Vagina (tissue), 2 donors: ENCODE measurements around the gene CAPRIN1. TPM values are rescaled to one million over a fixed set of nuclear protein-coding genes. Genes with fewer than 3 reads are reported as not detected.

Experiments used
- DNase-seq, 2 donors: peaks; one replicate each; pipeline ENCODE4 v3.0.0-alpha.2; 2017; ENCODE audit errors: extremely low spot score in 2 of 2
- H3K27ac ChIP-seq: fragments of 200-600 bp; sonication (generic); one replicate; pipeline ENCODE4 v1.5.1; 2019
- H3K27me3 ChIP-seq: fragments of 200-600 bp; sonication (generic); one replicate; pipeline ENCODE4 v1.5.1; 2019
- H3K36me3 ChIP-seq, 2 donors: fragments of 200-600 bp; sonication (generic); one replicate each; pipeline ENCODE4 v1.5.1; 2017 to 2019
- H3K4me1 ChIP-seq: fragments of 200-600 bp; sonication (generic); one replicate; pipeline ENCODE4 v1.5.1; 2019
- H3K4me3 ChIP-seq, 2 donors: fragments of 200-600 bp; sonication (generic); 1 replicate in 1 of 2; 2 replicates in 1 of 2; pipeline ENCODE4 v1.5.1; 2016 to 2019
- H3K9me3 ChIP-seq: fragments of 200-600 bp; sonication (generic); one replicate; pipeline ENCODE4 v1.5.1; 2019
- POLR2A ChIP-seq, 2 donors: fragments of 450-650 bp; IDR thresholded peaks; one replicate each; pipeline ENCODE4 v1.6.1; 2017; ENCODE audit warnings: antibody characterized with exemption in 2 of 2, mild to moderate bottlenecking in 2 of 2, moderate library complexity in 2 of 2
- POLR2AphosphoS5 ChIP-seq, 2 donors: sonication (generic); formaldehyde crosslinking; IDR thresholded peaks; one replicate each; pipeline ENCODE4 v1.9.0; 2017; ENCODE audit warnings: antibody characterized with exemption in 2 of 2, mild to moderate bottlenecking in 2 of 2, low read depth in 1 of 2; ENCODE audit not compliant: insufficient read depth in 1 of 2
- intact Hi-C: fragments of 100-400 bp; cut with DNase I; formaldehyde crosslinking; loops from one replicate; pipeline ENCODE4 v1.15.1; 2023
- total RNA-seq: library from RNA; depleted of rRNA; stranded (reverse); fragments of >200 nt; gene quantifications from one replicate; pipeline ENCODE4 v1.2.3, GENCODE V29; 2016
- TF ChIP-seq, protein P1 (sequence below), 3 experiments: fragments of 450-650 bp in 2 of 3; fragments of 200-600 bp in 1 of 3; sonication (generic) in 1 of 3; IDR thresholded peaks; one replicate each; pipeline ENCODE4 v1.5.1; 2017 to 2019; ENCODE audit warnings: antibody characterized with exemption in 3 of 3, mild to moderate bottlenecking in 2 of 3, moderate library complexity in 2 of 3

The CAPRIN1 gene
- total RNA-seq, 1 donor from 2014 or later: 123 TPM

DNA sequence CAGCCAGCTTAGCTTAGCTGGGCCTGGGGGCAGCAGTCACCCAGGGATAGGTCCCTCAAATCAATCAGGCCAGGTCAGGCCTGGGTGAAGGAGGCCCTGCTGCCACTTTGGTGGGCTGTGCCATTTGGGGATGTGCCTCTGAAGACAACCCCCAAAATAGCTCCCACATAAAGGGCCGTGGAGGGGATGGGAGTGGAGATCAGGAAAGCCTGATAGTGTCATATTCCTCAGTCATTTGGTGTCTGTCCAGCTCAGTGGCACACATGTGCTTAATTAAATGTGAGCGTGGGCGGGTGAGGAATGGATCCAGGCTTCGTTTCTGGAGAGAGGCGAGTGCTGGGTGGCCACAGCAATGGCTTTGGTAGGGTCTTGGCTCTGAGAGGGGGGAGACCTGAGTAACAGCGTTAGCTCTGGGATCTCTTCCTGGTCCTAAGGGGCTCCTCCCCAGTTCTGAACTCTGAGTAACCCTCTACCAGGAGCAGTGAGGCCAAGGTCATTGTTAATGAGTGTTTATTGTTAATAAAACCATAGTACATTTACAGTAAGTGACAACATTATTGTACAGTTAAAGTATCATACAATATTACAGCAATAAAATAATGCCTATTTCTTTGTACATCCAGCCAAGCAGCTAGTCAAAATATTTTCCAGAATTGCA is 99.1 kb downstream of the CAPRIN1 start:
- H3K27ac ChIP-seq: no peak overlapping the region
- peaks cover 0 to 32% of the 10 kb centered on the region in 2 donors for H3K36me3 ChIP-seq

More for the DNA sequence above, 99.1 kb downstream of the CAPRIN1 start:
- no peak for TF ChIP-seq POLR2A (IDR thresholded peaks at IDR 0.05)
- TF ChIP-seq, protein P1, sequence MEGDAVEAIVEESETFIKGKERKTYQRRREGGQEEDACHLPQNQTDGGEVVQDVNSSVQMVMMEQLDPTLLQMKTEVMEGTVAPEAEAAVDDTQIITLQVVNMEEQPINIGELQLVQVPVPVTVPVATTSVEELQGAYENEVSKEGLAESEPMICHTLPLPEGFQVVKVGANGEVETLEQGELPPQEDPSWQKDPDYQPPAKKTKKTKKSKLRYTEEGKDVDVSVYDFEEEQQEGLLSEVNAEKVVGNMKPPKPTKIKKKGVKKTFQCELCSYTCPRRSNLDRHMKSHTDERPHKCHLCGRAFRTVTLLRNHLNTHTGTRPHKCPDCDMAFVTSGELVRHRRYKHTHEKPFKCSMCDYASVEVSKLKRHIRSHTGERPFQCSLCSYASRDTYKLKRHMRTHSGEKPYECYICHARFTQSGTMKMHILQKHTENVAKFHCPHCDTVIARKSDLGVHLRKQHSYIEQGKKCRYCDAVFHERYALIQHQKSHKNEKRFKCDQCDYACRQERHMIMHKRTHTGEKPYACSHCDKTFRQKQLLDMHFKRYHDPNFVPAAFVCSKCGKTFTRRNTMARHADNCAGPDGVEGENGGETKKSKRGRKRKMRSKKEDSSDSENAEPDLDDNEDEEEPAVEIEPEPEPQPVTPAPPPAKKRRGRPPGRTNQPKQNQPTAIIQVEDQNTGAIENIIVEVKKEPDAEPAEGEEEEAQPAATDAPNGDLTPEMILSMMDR (IDR thresholded peaks at IDR 0.05): no peak
- TF ChIP-seq POLR2AphosphoS5 (IDR thresholded peaks at IDR 0.05; ENCODE audit: insufficient read depth in 1 of 2, low read depth in 1 of 2): no peak
- no peak for DNase-seq
- Histone ChIP-seq H3K4me1 (peaks cover 12% of the 10 kb centered on the region), H3K27me3 (no peaks in the 10 kb centered on the region), H3K4me3 (no peak overlapping the region), H3K9me3 (no peaks in the 10 kb centered on the region)
- intact Hi-C loops: no loop called here

Other genes starting within 250 kb of the CAPRIN1 start
- 26.5 TPM for gene LMO2, start 159.7 kb upstream of the CAPRIN1 start, total RNA-seq
- 24.8 TPM for gene NAT10, start 53.9 kb downstream of the CAPRIN1 start, total RNA-seq